Forelimb muscle (tissue), 1 donor: Measurements from ENCODE around the gene SLC39A11. TPM values are rescaled to one million over a fixed set of nuclear protein-coding genes. Genes with fewer than 3 reads are reported as not detected.
"Not testable (repeated sequence)": the region's sequence is repeated elsewhere in the genome, so short reads cannot be mapped to it uniquely, and the experiment has no call there.

Experiments
- DNase-seq: peaks from one replicate; pipeline ENCODE4 v3.0.0-alpha.2; 2013; ENCODE audit warnings: low read depth
- polyA plus RNA-seq: library from polyadenylated mRNA; unstranded; fragments of 120-200 nt; gene quantifications from one replicate; pipeline ENCODE4 v1.2.1, GENCODE V29; 2013; ENCODE audit not compliant: insufficient read length

The SLC39A11 gene
- polyA plus RNA-seq, 1 donor, result 11.9 TPM

GRCh38 chr17:72717276-72717675 is 375.2 kb downstream of the SLC39A11 start:
- DNase-seq, result no peak

GRCh38 chr17:72715906-72716572 is 376.4 kb downstream of the SLC39A11 start:
- no peak for DNase-seq

- DNase-seq, result no peak
Measured at GRCh38 chr17:72714357-72714966, 378.0 kb downstream of the SLC39A11 start.

- DNase-seq, result no peak
Measured at GRCh38 chr17:72713701-72714100, 378.8 kb downstream of the SLC39A11 start.

GRCh38 chr17:72711521-72712310 is 380.8 kb downstream of the SLC39A11 start:
- DNase-seq, result no peak

- no peak for DNase-seq
Measured at GRCh38 chr17:72710834-72711233, 381.7 kb downstream of the SLC39A11 start.

- no peak for DNase-seq
Measured at GRCh38 chr17:72710202-72710601, 382.3 kb downstream of the SLC39A11 start.

- DNase-seq, result not testable (repeated sequence)
Measured at GRCh38 chr17:72708682-72709081, 383.8 kb downstream of the SLC39A11 start.

- DNase-seq, result no peak
Measured at GRCh38 chr17:72707881-72708280, 384.6 kb downstream of the SLC39A11 start.

GRCh38 chr17:72706396-72706981 is 386.0 kb downstream of the SLC39A11 start:
- DNase-seq, result no peak

- DNase-seq, result no peak
Measured at GRCh38 chr17:72705905-72706395, 386.5 kb downstream of the SLC39A11 start.

GRCh38 chr17:72702998-72703397 is 389.5 kb downstream of the SLC39A11 start:
- DNase-seq, result no peak

GRCh38 chr17:72702136-72702735 is 390.3 kb downstream of the SLC39A11 start:
- no peak for DNase-seq

- no peak for DNase-seq
Measured at GRCh38 chr17:72700226-72700625, 392.3 kb downstream of the SLC39A11 start.

- no peak for DNase-seq
Measured at GRCh38 chr17:72699545-72699944, 392.9 kb downstream of the SLC39A11 start.

- DNase-seq, result no peak
Measured at GRCh38 chr17:72697602-72698146, 394.8 kb downstream of the SLC39A11 start.

- no peak for DNase-seq
Measured at GRCh38 chr17:72696721-72697120, 395.8 kb downstream of the SLC39A11 start.

- no peak for DNase-seq
Measured at GRCh38 chr17:72696156-72696555, 396.3 kb downstream of the SLC39A11 start.

- DNase-seq, result no peak
Measured at GRCh38 chr17:72693956-72694355, 398.5 kb downstream of the SLC39A11 start.

- DNase-seq, result no peak
Measured at GRCh38 chr17:72693151-72693878, 399.2 kb downstream of the SLC39A11 start.

GRCh38 chr17:72692676-72693075 is 399.8 kb downstream of the SLC39A11 start:
- DNase-seq, result no peak
